Measurements from ENCODE around the gene TRMT11. TPM values are rescaled to one million over a fixed set of nuclear protein-coding genes. Genes with fewer than 3 reads are reported as not detected.

The TRMT11 gene
- total RNA-seq, 1 donor from 2014 or later: 21.4 TPM

DNA sequence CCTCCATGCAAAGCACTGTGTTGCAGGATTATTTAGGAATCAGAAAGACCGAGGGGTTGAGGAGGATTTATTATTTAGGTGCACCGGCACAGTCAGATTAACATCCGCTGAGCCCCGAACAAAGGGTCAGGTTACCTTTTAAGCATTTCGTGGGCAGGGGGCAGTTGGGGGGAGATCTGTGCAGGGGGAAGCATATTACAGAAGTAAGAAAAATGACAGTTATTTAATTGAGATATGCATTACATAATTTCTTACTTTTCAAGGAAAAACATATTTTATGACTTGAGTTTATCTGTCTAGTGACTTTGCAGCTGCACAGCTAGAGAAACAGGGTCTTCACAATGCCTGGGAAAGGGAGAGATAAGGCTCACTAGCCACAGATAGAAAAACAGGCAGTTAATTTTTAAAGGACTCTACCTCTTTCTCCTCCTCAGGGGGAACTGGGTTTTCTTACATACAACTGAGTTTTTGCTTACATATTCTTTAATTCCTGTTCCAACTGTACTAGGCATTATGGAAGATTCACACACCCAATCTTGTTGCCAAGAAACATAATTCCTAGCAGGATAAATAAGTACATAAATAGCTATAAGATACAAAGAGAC is 31.5 kb upstream of the TRMT11 start:
- Histone ChIP-seq H3K27me3 (ENCODE audit: control insufficient read depth in 3 of 3, insufficient read depth in 3 of 3, low read length in 3 of 3) (peaks cover 0 to 11% (median 6%) of the 10 kb centered on the region in 3 donors), H3K9me3 (ENCODE audit: control insufficient read depth in 3 of 3, low read length in 3 of 3) (no peaks in the 10 kb centered on the region), H3K4me3 (ENCODE audit: low read length in 3 of 3) (no peak overlapping the region), H3K4me1 (ENCODE audit: control insufficient read depth in 3 of 3, insufficient read depth in 3 of 3, low read length in 3 of 3) (peaks cover 4 to 26% (median 17%) of the 10 kb centered on the region in 3 donors), H3K36me3 (ENCODE audit: control insufficient read depth in 3 of 3, insufficient read depth in 3 of 3, low read length in 3 of 3) (peaks cover 2 to 5% (median 2%) of the 10 kb centered on the region in 3 donors), H3K27ac (ENCODE audit: low read depth, low read length) (no peak overlapping the region), H3K9ac (ENCODE audit: low read depth in 1 of 3, low read length in 3 of 3) (no peak overlapping the region)

DNA sequence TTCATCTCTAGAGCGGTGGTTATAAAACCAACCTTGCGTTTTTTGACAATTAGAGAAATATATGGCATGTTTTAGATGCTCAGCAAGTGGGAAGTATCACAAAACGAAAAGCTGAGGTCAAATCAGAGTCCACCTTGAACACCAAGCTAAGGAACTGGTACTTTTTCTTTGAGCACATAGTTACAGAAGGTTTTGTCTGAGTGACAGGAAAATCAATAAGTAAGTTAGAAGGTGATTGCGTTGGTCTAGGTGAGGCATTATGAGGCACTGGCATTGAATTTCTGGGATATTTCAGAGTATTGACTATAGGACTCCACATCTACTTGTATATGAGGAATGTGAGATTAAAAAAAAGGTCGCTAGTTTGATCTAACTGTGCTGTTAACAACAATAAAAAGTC is 30.4 kb upstream of the TRMT11 start:
- H3K27me3 ChIP-seq (ENCODE audit: control insufficient read depth in 3 of 3, insufficient read depth in 3 of 3, low read length in 3 of 3): peaks cover 0 to 11% (median 6%) of the 10 kb centered on the region in 3 donors
- H3K36me3 ChIP-seq (ENCODE audit: control insufficient read depth in 3 of 3, insufficient read depth in 3 of 3, low read length in 3 of 3): peaks cover 2 to 5% (median 3%) of the 10 kb centered on the region in 3 donors
- H3K9ac ChIP-seq (ENCODE audit: low read depth in 1 of 3, low read length in 3 of 3): peak overlapping the region; percentile 72 to 96 (median 95)
- peaks cover 4 to 26% (median 17%) of the 10 kb centered on the region in 3 donors for H3K4me1 ChIP-seq (ENCODE audit: control insufficient read depth in 3 of 3, insufficient read depth in 3 of 3, low read length in 3 of 3)
- H3K9me3 ChIP-seq (ENCODE audit: control insufficient read depth in 3 of 3, low read length in 3 of 3): no peaks in the 10 kb centered on the region
- H3K4me3 ChIP-seq (ENCODE audit: low read length in 3 of 3): peak overlapping the region; percentile 86 to 94 (median 91)
- peak overlapping the region; percentile 86 for H3K27ac ChIP-seq (ENCODE audit: low read depth, low read length)

DNA sequence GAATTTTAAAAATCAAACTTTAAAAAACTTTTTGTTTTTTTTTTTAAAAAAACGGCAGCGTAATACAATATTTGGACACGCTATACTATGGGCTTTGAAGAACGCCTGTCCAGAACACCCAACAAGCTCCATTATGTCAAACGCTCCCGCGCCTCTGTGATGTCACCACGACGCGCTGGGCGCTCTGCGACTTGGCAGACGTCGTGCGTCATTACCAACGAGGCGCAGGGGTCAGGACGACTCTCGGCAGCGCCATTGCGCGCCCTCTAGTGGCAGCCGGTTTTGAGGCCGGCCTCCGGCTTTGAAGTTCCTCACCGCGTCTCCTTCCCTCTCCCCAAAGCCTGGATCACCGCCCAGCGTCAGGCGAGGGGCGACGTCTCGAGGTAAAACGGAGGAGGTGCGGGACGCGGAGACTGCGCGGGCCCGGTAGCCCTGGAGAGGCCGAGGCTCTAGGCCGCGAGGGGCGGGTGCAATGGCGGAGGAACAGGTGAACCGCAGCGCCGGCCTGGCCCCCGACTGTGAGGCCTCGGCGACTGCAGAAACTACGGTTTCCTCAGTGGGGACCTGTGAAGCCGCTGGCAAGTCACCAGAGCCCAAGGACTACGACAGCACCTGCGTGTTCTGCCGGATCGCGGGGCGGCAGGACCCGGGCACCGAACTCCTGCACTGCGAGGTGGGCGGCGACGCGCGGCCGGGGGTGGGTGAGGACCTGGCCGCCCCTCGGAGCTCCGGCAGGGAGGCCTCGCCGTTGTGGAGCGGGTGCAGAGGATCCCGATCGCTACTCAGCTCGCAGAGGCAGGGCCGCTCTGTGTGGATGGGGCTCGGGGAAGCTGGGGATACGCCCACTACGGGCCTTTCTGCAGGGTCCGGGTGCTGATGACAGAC is 29.6 kb upstream of the TRMT11 start, which contains the start of gene HINT3:
TSS of gene HINT3 (plus strand) at position 265 of the 885 bp plus-strand sequence. CDS start at position 473, 208 bp downstream.
- Histone ChIP-seq H3K36me3 (ENCODE audit: control insufficient read depth in 3 of 3, insufficient read depth in 3 of 3, low read length in 3 of 3) (peaks cover 2 to 5% (median 3%) of the 10 kb centered on the region in 3 donors), H3K9ac (ENCODE audit: low read depth in 1 of 3, low read length in 3 of 3) (peak within 1 kb of the TSS; percentile 95 to 96 (median 96)), H3K4me3 (ENCODE audit: low read length in 3 of 3) (peak within 1 kb of the TSS; percentile 86 to 94 (median 91)), H3K4me1 (ENCODE audit: control insufficient read depth in 3 of 3, insufficient read depth in 3 of 3, low read length in 3 of 3) (peaks cover 4 to 26% (median 17%) of the 10 kb centered on the region in 3 donors), H3K27me3 (ENCODE audit: control insufficient read depth in 3 of 3, insufficient read depth in 3 of 3, low read length in 3 of 3) (peaks cover 0 to 11% (median 6%) of the 10 kb centered on the region in 3 donors), H3K27ac (ENCODE audit: low read depth, low read length) (peak within 1 kb of the TSS; percentile 86), H3K9me3 (ENCODE audit: control insufficient read depth in 3 of 3, low read length in 3 of 3) (no peaks in the 10 kb centered on the region)

DNA sequence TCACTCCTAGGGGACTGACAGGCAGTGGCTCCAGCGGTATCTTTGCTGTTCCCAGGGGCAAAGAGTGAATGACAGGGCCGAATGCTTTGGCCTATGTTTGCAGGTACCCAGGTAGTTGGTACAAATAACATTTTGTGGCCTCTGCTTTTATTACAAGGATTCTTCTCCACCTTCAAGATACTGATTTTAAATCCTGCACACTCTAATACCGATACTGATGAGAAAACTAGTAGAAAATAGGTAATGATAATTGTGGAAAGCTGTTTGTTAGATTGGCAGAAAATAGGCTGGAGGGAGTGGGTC is 29.0 kb upstream of the TRMT11 start:
- peak overlapping the region; percentile 86 for H3K27ac ChIP-seq (ENCODE audit: low read depth, low read length)
- H3K9me3 ChIP-seq (ENCODE audit: control insufficient read depth in 3 of 3, low read length in 3 of 3): no peaks in the 10 kb centered on the region
- H3K4me1 ChIP-seq (ENCODE audit: control insufficient read depth in 3 of 3, insufficient read depth in 3 of 3, low read length in 3 of 3): peaks cover 4 to 26% (median 17%) of the 10 kb centered on the region in 3 donors
- peak overlapping the region; percentile 86 to 94 (median 91) for H3K4me3 ChIP-seq (ENCODE audit: low read length in 3 of 3)
- peaks cover 0 to 11% (median 6%) of the 10 kb centered on the region in 3 donors for H3K27me3 ChIP-seq (ENCODE audit: control insufficient read depth in 3 of 3, insufficient read depth in 3 of 3, low read length in 3 of 3)
- peaks cover 2 to 5% (median 3%) of the 10 kb centered on the region in 3 donors for H3K36me3 ChIP-seq (ENCODE audit: control insufficient read depth in 3 of 3, insufficient read depth in 3 of 3, low read length in 3 of 3)
- peak overlapping the region; percentile 95 to 96 (median 96) for H3K9ac ChIP-seq (ENCODE audit: low read depth in 1 of 3, low read length in 3 of 3)

DNA sequence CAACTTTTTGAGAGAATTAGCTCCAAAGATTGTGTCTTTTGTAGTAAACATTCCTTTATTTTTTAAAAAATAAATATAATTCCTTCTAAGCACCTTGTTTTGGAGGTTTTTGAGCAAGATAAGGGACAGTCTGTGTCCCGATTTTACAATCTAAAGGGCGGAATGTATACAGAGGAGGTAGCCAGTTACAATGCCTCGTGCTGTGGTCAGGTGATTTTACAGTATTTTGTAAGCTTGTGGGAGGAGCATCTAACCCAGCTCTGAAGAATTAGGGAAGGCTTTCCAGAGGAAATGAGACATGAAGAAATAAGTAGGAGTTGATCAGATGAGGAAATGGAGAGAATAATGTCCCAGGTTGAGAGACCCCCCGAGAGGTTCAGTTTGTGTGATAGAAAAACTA is 28.5 kb upstream of the TRMT11 start:
- H3K4me3 ChIP-seq (ENCODE audit: low read length in 3 of 3): peak overlapping the region; percentile 86 to 94 (median 91)
- H3K9me3 ChIP-seq (ENCODE audit: control insufficient read depth in 3 of 3, low read length in 3 of 3): no peaks in the 10 kb centered on the region
- peak overlapping the region; percentile 86 for H3K27ac ChIP-seq (ENCODE audit: low read depth, low read length)
- peaks cover 2 to 5% (median 3%) of the 10 kb centered on the region in 3 donors for H3K36me3 ChIP-seq (ENCODE audit: control insufficient read depth in 3 of 3, insufficient read depth in 3 of 3, low read length in 3 of 3)
- H3K9ac ChIP-seq (ENCODE audit: low read depth in 1 of 3, low read length in 3 of 3): peak overlapping the region; percentile 95 to 96 (median 96)
- H3K4me1 ChIP-seq (ENCODE audit: control insufficient read depth in 3 of 3, insufficient read depth in 3 of 3, low read length in 3 of 3): peaks cover 4 to 26% (median 17%) of the 10 kb centered on the region in 3 donors
- peaks cover 0 to 10% (median 6%) of the 10 kb centered on the region in 3 donors for H3K27me3 ChIP-seq (ENCODE audit: control insufficient read depth in 3 of 3, insufficient read depth in 3 of 3, low read length in 3 of 3)

DNA sequence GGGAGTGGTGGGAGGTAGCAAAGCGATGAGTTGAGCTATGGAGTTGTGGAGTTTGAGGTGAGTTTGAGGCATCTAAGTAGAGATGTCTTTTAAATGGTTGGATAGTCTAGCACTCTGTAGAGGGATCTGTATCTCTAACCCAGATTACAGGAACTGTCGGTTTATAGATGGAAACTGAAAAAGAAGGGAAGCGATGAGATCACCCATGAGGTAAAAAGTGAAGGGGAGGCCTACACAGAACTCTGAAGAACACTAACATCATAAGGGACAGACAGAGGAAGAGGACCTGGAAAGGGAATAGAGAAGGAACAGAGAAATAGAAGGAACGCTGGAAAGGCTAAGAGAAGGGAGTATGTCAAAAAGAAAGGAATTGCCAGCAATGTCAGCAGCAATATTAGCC is 27.3 kb upstream of the TRMT11 start:
- peaks cover 2 to 5% (median 3%) of the 10 kb centered on the region in 3 donors for H3K36me3 ChIP-seq (ENCODE audit: control insufficient read depth in 3 of 3, insufficient read depth in 3 of 3, low read length in 3 of 3)
- no peak overlapping the region for H3K27ac ChIP-seq (ENCODE audit: low read depth, low read length)
- no peaks in the 10 kb centered on the region for H3K27me3 ChIP-seq (ENCODE audit: control insufficient read depth in 3 of 3, insufficient read depth in 3 of 3, low read length in 3 of 3)
- peaks cover 4 to 26% (median 17%) of the 10 kb centered on the region in 3 donors for H3K4me1 ChIP-seq (ENCODE audit: control insufficient read depth in 3 of 3, insufficient read depth in 3 of 3, low read length in 3 of 3)
- no peaks in the 10 kb centered on the region for H3K9me3 ChIP-seq (ENCODE audit: control insufficient read depth in 3 of 3, low read length in 3 of 3)
- no peak overlapping the region for H3K4me3 ChIP-seq (ENCODE audit: low read length in 3 of 3)
- H3K9ac ChIP-seq (ENCODE audit: low read depth in 1 of 3, low read length in 3 of 3): no peak overlapping the region

DNA sequence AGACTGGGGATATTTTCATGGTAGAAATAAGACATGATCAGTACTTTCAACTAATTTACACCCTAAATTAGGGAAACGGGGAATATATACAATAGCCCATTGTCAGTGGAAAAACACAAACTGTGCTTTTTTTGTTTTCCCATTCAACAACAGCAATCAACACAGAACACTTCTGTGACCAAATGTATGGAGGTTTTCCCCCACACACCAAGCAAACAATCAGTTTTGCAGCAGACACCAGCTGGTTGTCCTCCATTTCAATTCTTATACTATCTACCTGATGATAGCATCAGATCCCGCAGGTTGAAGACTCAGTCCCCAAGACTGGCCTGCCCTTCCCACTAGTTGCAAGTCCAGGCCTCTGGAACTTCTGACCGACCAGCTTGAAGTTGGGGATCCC is 25.2 kb upstream of the TRMT11 start:
- Histone ChIP-seq H3K4me3 (ENCODE audit: low read length in 3 of 3) (no peak overlapping the region), H3K9ac (ENCODE audit: low read depth in 1 of 3, low read length in 3 of 3) (no peak overlapping the region), H3K27ac (ENCODE audit: low read depth, low read length) (no peak overlapping the region), H3K9me3 (ENCODE audit: control insufficient read depth in 3 of 3, low read length in 3 of 3) (no peaks in the 10 kb centered on the region), H3K27me3 (ENCODE audit: control insufficient read depth in 3 of 3, insufficient read depth in 3 of 3, low read length in 3 of 3) (no peaks in the 10 kb centered on the region), H3K4me1 (ENCODE audit: control insufficient read depth in 3 of 3, insufficient read depth in 3 of 3, low read length in 3 of 3) (peaks cover 4 to 23% (median 15%) of the 10 kb centered on the region in 3 donors), H3K36me3 (ENCODE audit: control insufficient read depth in 3 of 3, insufficient read depth in 3 of 3, low read length in 3 of 3) (peaks cover 2 to 5% (median 3%) of the 10 kb centered on the region in 3 donors)

DNA sequence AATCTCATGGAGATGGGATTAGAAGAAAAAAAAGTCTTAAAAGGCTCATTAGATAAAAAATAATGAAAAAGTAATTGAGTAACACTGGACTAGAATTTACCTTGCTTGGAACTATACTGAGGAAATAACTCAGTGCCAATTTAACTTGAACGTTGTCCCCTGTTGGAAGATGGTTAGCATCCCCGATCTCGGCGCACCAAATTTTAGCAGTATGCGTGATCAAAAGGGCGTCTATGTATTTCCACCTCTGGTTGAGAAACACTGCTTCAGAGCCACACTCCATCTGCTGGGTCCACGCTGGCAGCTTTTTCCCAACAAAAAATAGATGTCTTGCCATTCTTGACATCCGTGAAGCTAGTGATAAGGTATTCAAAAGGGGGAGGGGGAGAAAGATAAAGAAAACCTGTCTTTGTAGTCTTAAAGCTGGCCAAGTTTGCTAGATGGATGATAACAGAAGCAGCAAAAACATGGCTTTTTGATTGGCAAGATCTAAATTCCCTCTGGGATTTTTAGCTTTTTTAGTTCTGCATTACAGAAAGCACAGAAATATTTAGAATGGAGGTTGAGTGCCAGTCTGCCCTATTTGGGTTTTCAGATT is 23.3 kb upstream of the TRMT11 start:
- Histone ChIP-seq H3K9ac (ENCODE audit: low read depth in 1 of 3, low read length in 3 of 3) (no peak overlapping the region), H3K4me3 (ENCODE audit: low read length in 3 of 3) (no peak overlapping the region), H3K4me1 (ENCODE audit: control insufficient read depth in 3 of 3, insufficient read depth in 3 of 3, low read length in 3 of 3) (peaks cover 4 to 14% (median 7%) of the 10 kb centered on the region in 3 donors), H3K27ac (ENCODE audit: low read depth, low read length) (no peak overlapping the region), H3K27me3 (ENCODE audit: control insufficient read depth in 3 of 3, insufficient read depth in 3 of 3, low read length in 3 of 3) (no peaks in the 10 kb centered on the region), H3K9me3 (ENCODE audit: control insufficient read depth in 3 of 3, low read length in 3 of 3) (no peaks in the 10 kb centered on the region), H3K36me3 (ENCODE audit: control insufficient read depth in 3 of 3, insufficient read depth in 3 of 3, low read length in 3 of 3) (peaks cover 2 to 10% (median 2%) of the 10 kb centered on the region in 3 donors)

DNA sequence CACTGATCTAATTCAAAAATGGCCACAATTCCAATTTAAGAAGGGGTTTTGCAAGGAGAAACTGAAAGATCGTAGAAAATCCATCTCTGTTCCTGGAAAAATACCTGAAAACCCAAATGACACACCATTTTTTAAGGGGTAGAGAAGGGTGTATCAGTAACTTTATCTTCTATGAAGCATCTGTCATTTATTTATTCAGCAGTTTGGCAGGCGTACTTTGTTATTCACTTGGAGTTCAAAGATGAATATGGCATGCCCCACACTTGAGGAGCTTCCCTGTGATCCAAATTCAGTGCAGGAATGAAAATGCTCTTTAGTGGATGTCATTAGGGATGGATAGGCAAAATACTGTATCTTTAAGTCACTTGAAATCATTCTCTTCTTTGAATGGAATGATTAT is 22.5 kb upstream of the TRMT11 start:
- Histone ChIP-seq H3K9ac (ENCODE audit: low read depth in 1 of 3, low read length in 3 of 3) (no peak overlapping the region), H3K27me3 (ENCODE audit: control insufficient read depth in 3 of 3, insufficient read depth in 3 of 3, low read length in 3 of 3) (no peaks in the 10 kb centered on the region), H3K36me3 (ENCODE audit: control insufficient read depth in 3 of 3, insufficient read depth in 3 of 3, low read length in 3 of 3) (peaks cover under 1 to 13% (median 2%) of the 10 kb centered on the region in 3 donors), H3K4me1 (ENCODE audit: control insufficient read depth in 3 of 3, insufficient read depth in 3 of 3, low read length in 3 of 3) (peaks cover 0 to 8% (median 0%) of the 10 kb centered on the region in 3 donors), H3K9me3 (ENCODE audit: control insufficient read depth in 3 of 3, low read length in 3 of 3) (no peaks in the 10 kb centered on the region), H3K27ac (ENCODE audit: low read depth, low read length) (no peak overlapping the region), H3K4me3 (ENCODE audit: low read length in 3 of 3) (no peak overlapping the region)

Data from skeletal muscle tissue (tissue), 4 donors.